PC-9 (cell line): ENCODE data around the gene MAT1A. TPM values are rescaled to one million over a fixed set of nuclear protein-coding genes. Genes with fewer than 3 reads are reported as not detected.
"Not testable (repeated sequence)": the region's sequence is repeated elsewhere in the genome, so short reads cannot be mapped to it uniquely, and the experiment has no call there.

Source experiments
- BruUV-seq: library from RNA; stranded (reverse); fragments of 400-500 nt; replicated peaks from 2 replicates; lab custom pipeline; 2021; lab: Mats Ljungman, UMichigan
- CTCF ChIA-PET: fragments of 300-600 bp; sonication (Branson Sonifier 250); formaldehyde crosslinking; loops from one replicate; lab custom pipeline; 2022; ENCODE audit warnings: antibody characterized with exemption; lab: Charles Lee
- POLR2A ChIA-PET: fragments of 300-600 bp; sonication (Branson Sonifier 250); formaldehyde crosslinking; loops from one replicate; lab custom pipeline; 2022; ENCODE audit warnings: antibody characterized with exemption; ENCODE audit not compliant: unreplicated experiment; lab: Charles Lee
- DNase-seq, 2 experiments: peaks; one replicate each; pipeline versions ENCODE4 v3.0.0 to v3.0.0-alpha.2; 2015 to 2022; ENCODE audit warnings: mixed read lengths in 1 of 2
- H2AFZ ChIP-seq: fragments of 200-600 bp; sonication (generic); 2 replicates; pipeline ENCODE4 v1.8.1; 2017; ENCODE audit warnings: antibody characterized with exemption
- H3F3A ChIP-seq: fragments of 200-600 bp; sonication (generic); 2 replicates; pipeline ENCODE4 v1.8.1; 2017; ENCODE audit warnings: antibody characterized with exemption, mild to moderate bottlenecking, low read depth; ENCODE audit not compliant: insufficient read depth
- H3K27ac ChIP-seq: fragments of 200-600 bp; sonication (generic); 2 replicates; pipeline ENCODE4 v1.6.1; 2016; ENCODE audit warnings: mixed run types
- H3K27me3 ChIP-seq: fragments of 200-600 bp; sonication (generic); 2 replicates; pipeline ENCODE4 v1.6.1; 2016; ENCODE audit warnings: low read depth, mixed run types; ENCODE audit not compliant: insufficient read depth
- H3K36me3 ChIP-seq: fragments of 200-600 bp; sonication (generic); 2 replicates; pipeline ENCODE4 v1.6.1; 2016; ENCODE audit warnings: low read depth, mixed run types
- H3K4me1 ChIP-seq: fragments of 200-600 bp; sonication (generic); replicated peaks from 2 replicates; pipeline ENCODE4 v1.6.1; 2016; ENCODE audit warnings: mixed run types; ENCODE audit not compliant: insufficient read depth
- H3K4me2 ChIP-seq: fragments of 200-600 bp; sonication (generic); 2 replicates; pipeline ENCODE4 v1.6.1; 2017; ENCODE audit warnings: mixed run types
- H3K4me3 ChIP-seq: fragments of 200-600 bp; sonication (generic); 2 replicates; pipeline ENCODE4 v1.6.1; 2016; ENCODE audit warnings: mixed run types
- H3K79me2 ChIP-seq: fragments of 200-600 bp; sonication (generic); 2 replicates; pipeline ENCODE4 v1.6.1; 2017; ENCODE audit warnings: low read depth, mixed run types
- H3K9me2 ChIP-seq: fragments of 200-600 bp; sonication (generic); 2 replicates; pipeline ENCODE4 v1.8.1; 2017; ENCODE audit warnings: mild to moderate bottlenecking; ENCODE audit not compliant: insufficient read depth
- H3K9me3 ChIP-seq: fragments of 200-600 bp; sonication (generic); 2 replicates; pipeline ENCODE4 v1.8.1; 2016; ENCODE audit warnings: low read depth; ENCODE audit not compliant: insufficient read depth
- H4K20me1 ChIP-seq: fragments of 200-600 bp; sonication (generic); 2 replicates; pipeline ENCODE4 v1.8.1; 2017; ENCODE audit not compliant: insufficient read depth
- CTCF ChIP-seq: fragments of 200-600 bp; sonication (generic); conservative IDR thresholded peaks from 2 replicates; pipeline ENCODE4 v1.6.1; 2017; ENCODE audit warnings: mixed run types, antibody characterized with exemption, mild to moderate bottlenecking, moderate library complexity
- EZH2 ChIP-seq: fragments of 200-600 bp; sonication (generic); IDR thresholded peaks from 2 replicates; pipeline ENCODE4 v1.8.0; 2017; ENCODE audit warnings: antibody characterized with exemption, low read depth
- intact Hi-C: fragments of 100-400 bp; cut with micrococcal nuclease; formaldehyde crosslinking; loops from one replicate; pipeline ENCODE4 v1.10.0; 2022; ENCODE audit not compliant: unreplicated experiment
- total RNA-seq: library from RNA; stranded (reverse); gene quantifications from 2 replicates; pipeline ENCODE4 v1.2.3, GENCODE V29; 2021

The MAT1A gene
- total RNA-seq, 1 experiment from 2014 or later: not detected

GRCh38 chr10:80256798-80257197, 32.7 kb downstream of the MAT1A start:
- H3K27ac ChIP-seq, H3K4me2 ChIP-seq, H3K27me3 ChIP-seq, H4K20me1 ChIP-seq, intact Hi-C loops, H3K36me3 ChIP-seq, H2AFZ ChIP-seq, BruUV-seq, H3K79me2 ChIP-seq, CTCF ChIA-PET, H3K4me3 ChIP-seq, H3F3A ChIP-seq, H3K9me3 ChIP-seq, H3K9me2 ChIP-seq, POLR2A ChIA-PET: not testable (repeated sequence)
- peak; percentile 65 for TF ChIP-seq CTCF
- peaks cover 17% of the 10 kb centered on the region for H3K4me1 ChIP-seq
- DNase-seq: peak in 1 of 2 experiments; percentile 55

- H3K79me2 ChIP-seq, H3K9me3 ChIP-seq, BruUV-seq, H3K4me3 ChIP-seq, H3K36me3 ChIP-seq, H3F3A ChIP-seq, H3K4me2 ChIP-seq, H3K9me2 ChIP-seq, H3K27ac ChIP-seq, H2AFZ ChIP-seq, H4K20me1 ChIP-seq, intact Hi-C loops, CTCF ChIA-PET, POLR2A ChIA-PET, DNase-seq, H3K27me3 ChIP-seq: not testable (repeated sequence)
- peaks cover 18% of the 10 kb centered on the region for H3K4me1 ChIP-seq
Measured at GRCh38 chr10:80254726-80255125, 34.7 kb downstream of the MAT1A start.

GRCh38 chr10:80253963-80254271, 35.5 kb downstream of the MAT1A start:
- CTCF ChIA-PET, POLR2A ChIA-PET, H3K9me3 ChIP-seq, H3K9me2 ChIP-seq, H3K27ac ChIP-seq, H3K36me3 ChIP-seq, H3K79me2 ChIP-seq, H3K27me3 ChIP-seq, intact Hi-C loops, BruUV-seq, H3F3A ChIP-seq, H3K4me3 ChIP-seq, H4K20me1 ChIP-seq, H2AFZ ChIP-seq: not testable (repeated sequence)
- Histone ChIP-seq H3K4me2 (peak overlapping the region; percentile 48), H3K4me1 (peaks cover 18% of the 10 kb centered on the region)
- DNase-seq: peak; percentile 17 to 69

GRCh38 chr10:80253266-80253962, 36.0 kb downstream of the MAT1A start:
- DNase-seq: no peak
- H3K4me1 ChIP-seq: peaks cover 18% of the 10 kb centered on the region
- no peaks in the 10 kb centered on the region for H3K36me3 ChIP-seq
- no peak for TF ChIP-seq EZH2
- no peak for TF ChIP-seq CTCF
- intact Hi-C loops: no loop called here
- ChIA-PET CTCF (no interaction called here), POLR2A (no interaction called here)
- no peak overlapping the region for H3K27ac ChIP-seq
- H3K4me3 ChIP-seq: no peak overlapping the region
- no peaks in the 10 kb centered on the region for H3K79me2 ChIP-seq
- no peak overlapping the region for H2AFZ ChIP-seq
- H3K9me2 ChIP-seq: no peaks in the 10 kb centered on the region
- peaks cover 5% of the 10 kb centered on the region; the same call in 1 of the 2 replicates for H3K27me3 ChIP-seq
- H4K20me1 ChIP-seq: no peaks in the 10 kb centered on the region
- no TSS peak for BruUV-seq
- H3K9me3 ChIP-seq: no peaks in the 10 kb centered on the region
- peak overlapping the region; percentile 48 for H3K4me2 ChIP-seq
- no peaks in the 10 kb centered on the region for H3F3A ChIP-seq
